Measurements from ENCODE around the gene DCXR.

GRCh38 chr17:82050152-82050760, 12.8 kb upstream of the DCXR start:
- TF ChIP-seq CTCF (IDR thresholded peaks at IDR 0.05) (no peak), POLR2AphosphoS5 (IDR thresholded peaks at IDR 0.05) (no peak)
